ENCODE measurements around the gene CASP14.
"Not testable (repeated sequence)": the region's sequence is repeated elsewhere in the genome, so short reads cannot be mapped to it uniquely, and the experiment has no call there.

Gene CASP14

GRCh38 chr19:15042003-15042402 lies 7.3 kb upstream of the CASP14 start:
- TF ChIP-seq, protein P1, sequence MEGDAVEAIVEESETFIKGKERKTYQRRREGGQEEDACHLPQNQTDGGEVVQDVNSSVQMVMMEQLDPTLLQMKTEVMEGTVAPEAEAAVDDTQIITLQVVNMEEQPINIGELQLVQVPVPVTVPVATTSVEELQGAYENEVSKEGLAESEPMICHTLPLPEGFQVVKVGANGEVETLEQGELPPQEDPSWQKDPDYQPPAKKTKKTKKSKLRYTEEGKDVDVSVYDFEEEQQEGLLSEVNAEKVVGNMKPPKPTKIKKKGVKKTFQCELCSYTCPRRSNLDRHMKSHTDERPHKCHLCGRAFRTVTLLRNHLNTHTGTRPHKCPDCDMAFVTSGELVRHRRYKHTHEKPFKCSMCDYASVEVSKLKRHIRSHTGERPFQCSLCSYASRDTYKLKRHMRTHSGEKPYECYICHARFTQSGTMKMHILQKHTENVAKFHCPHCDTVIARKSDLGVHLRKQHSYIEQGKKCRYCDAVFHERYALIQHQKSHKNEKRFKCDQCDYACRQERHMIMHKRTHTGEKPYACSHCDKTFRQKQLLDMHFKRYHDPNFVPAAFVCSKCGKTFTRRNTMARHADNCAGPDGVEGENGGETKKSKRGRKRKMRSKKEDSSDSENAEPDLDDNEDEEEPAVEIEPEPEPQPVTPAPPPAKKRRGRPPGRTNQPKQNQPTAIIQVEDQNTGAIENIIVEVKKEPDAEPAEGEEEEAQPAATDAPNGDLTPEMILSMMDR (conservative IDR thresholded peaks at IDR 0.05), result no peak
- no peak for TF ChIP-seq ZFX (IDR thresholded peaks at IDR 0.05)
- no peak overlapping the region for H3K27ac ChIP-seq

DNA sequence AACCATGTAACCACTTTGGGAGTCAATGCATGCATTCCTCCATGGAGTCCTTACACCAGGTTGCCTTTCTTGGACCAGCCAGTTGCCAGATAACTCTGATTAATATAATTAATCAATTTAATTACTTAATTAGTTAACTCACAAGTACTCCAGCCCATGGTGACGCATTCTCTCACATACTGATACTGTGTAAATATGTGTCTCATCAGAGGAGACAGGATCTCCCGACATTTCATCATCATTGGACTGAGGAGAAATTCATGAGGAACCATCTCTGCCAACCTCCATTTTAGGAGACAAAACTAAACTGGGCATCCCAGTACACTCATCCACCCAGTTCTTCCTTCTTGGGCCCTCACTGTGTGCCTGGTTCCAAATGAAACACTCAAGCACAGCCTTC lies 6.5 kb upstream of the CASP14 start:
- TF ChIP-seq ZFX (IDR thresholded peaks at IDR 0.05), result no peak
- TF ChIP-seq, protein P1 (conservative IDR thresholded peaks at IDR 0.05), result no peak
- H3K27ac ChIP-seq, result no peak overlapping the region

DNA sequence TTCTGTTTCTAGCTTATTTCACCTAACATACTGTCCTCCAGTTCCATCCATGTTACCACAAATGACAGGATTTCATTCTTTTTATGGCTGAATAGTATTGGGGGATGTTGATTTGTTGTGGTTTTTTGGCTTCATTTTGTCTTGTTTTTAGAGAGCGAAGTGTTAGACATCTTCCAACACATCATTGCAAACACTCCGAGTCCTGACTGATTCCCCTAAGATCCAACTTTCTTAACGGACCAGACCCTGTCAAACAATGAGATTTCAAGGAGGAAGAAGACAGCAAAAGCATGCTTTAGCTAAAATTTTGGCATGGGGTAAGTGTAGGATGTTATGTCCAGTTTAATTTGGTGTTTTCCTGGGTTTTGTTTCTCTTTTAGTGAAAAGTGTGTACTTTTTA lies 3.8 kb upstream of the CASP14 start:
- no peak overlapping the region for H3K27ac ChIP-seq
- TF ChIP-seq ZFX (IDR thresholded peaks at IDR 0.05), result no peak
- TF ChIP-seq, protein P1 (conservative IDR thresholded peaks at IDR 0.05), result no peak

GRCh38 chr19:15047680-15048079 lies 1.6 kb upstream of the CASP14 start:
- no peak overlapping the region for H3K27ac ChIP-seq
- TF ChIP-seq, protein P1 (conservative IDR thresholded peaks at IDR 0.05), result no peak
- no peak for TF ChIP-seq ZFX (IDR thresholded peaks at IDR 0.05)

DNA sequence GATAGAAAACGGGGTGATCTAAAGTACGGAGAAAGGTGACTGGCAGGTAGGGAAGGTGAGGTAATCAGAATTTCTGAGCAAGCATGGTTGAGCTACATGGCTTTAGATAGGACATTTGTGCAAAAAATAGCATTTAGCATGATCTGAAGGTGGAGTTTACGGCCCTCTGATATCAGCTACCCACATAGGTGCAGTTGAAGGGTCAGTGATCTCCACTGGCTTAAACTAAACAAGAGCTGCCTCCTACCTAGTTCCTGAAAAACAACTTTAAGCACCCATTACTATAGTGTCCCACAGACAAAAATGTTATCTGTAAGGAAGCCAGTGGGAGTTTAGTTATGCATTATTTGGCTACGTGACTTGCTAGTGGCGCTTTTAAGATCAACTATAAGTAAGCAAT lies 1.2 kb upstream of the CASP14 start:
- TF ChIP-seq, protein P1 (conservative IDR thresholded peaks at IDR 0.05), result no peak
- TF ChIP-seq ZFX (IDR thresholded peaks at IDR 0.05), result no peak
- no peak overlapping the region for H3K27ac ChIP-seq

GRCh38 chr19:15050639-15051038 lies 1.4 kb downstream of the CASP14 start:
- TF ChIP-seq, protein P1 (conservative IDR thresholded peaks at IDR 0.05), result no peak
- no peak for TF ChIP-seq ZFX (IDR thresholded peaks at IDR 0.05)
- no peak overlapping the region for H3K27ac ChIP-seq

DNA sequence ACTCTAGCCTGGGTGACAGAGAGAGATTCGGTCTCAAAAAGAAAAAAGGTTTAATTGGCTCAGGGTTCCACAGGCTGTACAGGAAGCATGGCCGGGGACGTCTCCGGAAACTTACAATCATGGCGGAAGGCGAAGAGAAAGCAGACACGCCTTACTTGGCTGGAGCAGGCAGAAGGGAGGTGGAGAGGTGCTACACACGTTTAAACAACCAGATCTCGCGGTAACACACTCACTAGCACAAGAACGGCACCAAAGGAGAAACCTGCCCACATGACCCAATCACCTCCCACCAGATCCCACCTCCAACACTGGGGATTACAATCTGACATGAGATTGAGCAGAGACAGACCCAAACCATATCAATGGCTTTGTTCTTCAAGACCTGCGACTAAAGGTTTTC lies 12.8 kb downstream of the CASP14 start:
- no peak for TF ChIP-seq ZFX (IDR thresholded peaks at IDR 0.05)
- TF ChIP-seq, protein P1 (conservative IDR thresholded peaks at IDR 0.05), result no peak
- H3K27ac ChIP-seq, result no peak overlapping the region

DNA sequence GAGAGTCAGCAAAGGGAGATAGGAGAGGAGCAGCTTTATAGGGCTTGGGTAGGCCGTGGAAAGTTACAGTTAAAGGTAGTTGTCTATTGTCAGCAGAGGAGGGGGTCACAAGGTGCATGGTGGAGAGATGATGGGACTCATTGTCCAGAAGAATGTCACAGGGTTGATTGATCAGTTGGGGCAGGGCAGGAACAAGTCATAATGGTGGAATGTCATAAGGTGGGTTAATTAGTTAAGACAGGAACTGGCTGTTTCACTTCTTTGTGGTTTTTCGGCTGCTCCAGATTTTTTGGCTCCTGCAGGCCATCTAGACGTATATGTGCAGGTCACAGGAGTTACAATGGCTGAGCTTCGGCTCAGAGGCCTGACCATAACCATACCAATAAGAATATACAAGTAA lies 21.1 kb downstream of the CASP14 start:
- not testable (repeated sequence) for H3K27ac ChIP-seq

Data from C4-2B (cell line).